GM12864 (cell line): ENCODE results near the gene NPPB.

ENCODE experiments used
- DNase-seq: peaks from one replicate; pipeline ENCODE4 v3.0.0-alpha.2; 2011; ENCODE audit warnings: low read depth
- H3K4me3 ChIP-seq: 2 replicates; pipeline ENCODE4 v1.5.1; 2011; ENCODE audit warnings: mild to moderate bottlenecking, low read depth, low read length, control low read depth
- CTCF ChIP-seq: IDR thresholded peaks from 2 replicates; pipeline ENCODE4 v1.5.1; 2011; ENCODE audit warnings: low read depth, mild to moderate bottlenecking, moderate library complexity, low read length, control low read depth, inconsistent platforms; ENCODE audit errors: missing control alignments

Gene NPPB

GRCh38 chr1:11838349-11839272, 20.1 kb downstream of the NPPB start:
- peak; percentile 99 for TF ChIP-seq CTCF
- DNase-seq, result no peak

GRCh38 chr1:11837767-11838348, 20.9 kb downstream of the NPPB start:
- no peak overlapping the region for H3K4me3 ChIP-seq
- TF ChIP-seq CTCF, result no peak
- no peak for DNase-seq

More at GRCh38 chr1:11838349-11839272, 20.1 kb downstream of the NPPB start:
- no peak overlapping the region for H3K4me3 ChIP-seq

DNA sequence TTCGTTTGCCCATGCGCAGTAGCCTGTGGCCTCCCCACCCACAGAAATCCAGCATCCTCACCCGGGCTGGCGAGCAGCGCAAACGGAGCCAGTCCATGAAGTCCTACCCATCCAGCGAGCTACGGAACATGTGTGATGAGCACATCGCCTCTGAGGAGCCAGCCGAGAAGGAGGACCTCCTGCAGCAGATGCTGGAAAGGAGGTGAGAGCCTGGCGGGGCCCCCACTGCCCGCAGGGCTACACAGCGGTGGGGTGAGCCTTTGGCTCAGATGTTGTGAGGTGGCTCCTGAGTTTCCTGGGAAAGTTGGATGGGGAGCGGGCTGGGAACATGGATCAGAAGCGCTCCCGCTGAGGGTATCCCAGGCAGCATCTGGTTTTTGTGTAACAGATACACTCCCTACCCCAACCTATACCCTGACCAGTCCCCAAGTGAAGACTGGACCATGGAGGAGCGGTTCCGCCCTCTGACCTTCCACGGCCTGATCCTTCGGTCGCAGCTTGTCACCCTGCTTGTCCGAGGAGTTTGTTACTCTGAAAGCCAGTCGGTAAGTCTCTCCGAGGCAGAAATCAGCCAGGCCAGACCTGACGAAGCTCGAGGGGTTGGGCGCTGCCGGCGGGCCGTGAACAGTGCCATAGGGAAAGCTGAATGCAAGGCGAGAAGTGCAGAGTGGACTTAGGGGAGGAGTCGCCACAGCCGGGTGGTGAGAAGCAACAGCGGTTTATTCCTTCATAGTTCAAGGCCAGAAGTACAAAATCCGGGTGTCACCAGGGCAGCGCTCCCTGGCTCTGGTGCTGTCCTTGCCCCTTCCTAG, 21.6 kb downstream of the NPPB start:
- TF ChIP-seq CTCF, result no peak
- no peak for DNase-seq

DNA sequence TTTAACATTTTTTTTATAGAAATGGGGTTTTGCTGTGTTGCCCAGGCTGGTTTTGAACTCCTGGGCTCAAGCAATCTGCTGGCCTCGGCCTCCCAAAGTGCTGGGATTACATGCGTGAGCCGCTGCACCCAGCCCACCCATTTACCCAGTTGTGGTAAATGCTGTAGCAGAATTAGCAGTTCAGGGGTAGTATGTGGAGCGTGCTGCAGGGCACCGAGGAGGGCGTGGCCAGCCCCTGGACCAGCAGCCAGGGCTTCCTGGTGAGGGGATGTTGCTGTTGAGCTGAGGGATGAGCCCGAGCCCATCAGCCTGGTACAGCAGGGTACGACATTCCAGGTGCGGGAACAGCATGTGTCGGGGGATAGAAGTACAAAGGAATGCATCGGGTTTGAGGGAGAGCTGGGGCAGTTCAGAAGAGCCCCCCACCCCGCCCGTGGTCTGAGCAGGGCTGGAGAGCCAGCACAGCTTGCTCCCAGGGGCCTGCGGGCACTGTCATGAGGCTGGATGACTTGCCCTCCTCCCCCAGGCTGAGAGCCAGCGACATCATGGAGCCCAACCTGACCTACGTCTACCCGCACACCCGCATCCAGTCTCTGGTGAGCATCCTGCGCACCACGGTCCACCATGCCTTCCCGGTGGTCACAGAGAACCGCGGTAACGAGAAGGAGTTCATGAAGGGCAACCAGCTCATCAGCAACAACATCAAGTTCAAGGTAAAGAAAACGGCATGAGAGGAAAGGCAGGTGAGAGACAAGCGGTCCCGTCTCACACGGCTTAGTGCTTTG, 23.1 kb downstream of the NPPB start:
- no peak overlapping the region for H3K4me3 ChIP-seq
- TF ChIP-seq CTCF, result no peak
- no peak for DNase-seq

More for the DNA sequence above, 21.6 kb downstream of the NPPB start:
- no peak overlapping the region for H3K4me3 ChIP-seq

GRCh38 chr1:11833900-11834299, 24.8 kb downstream of the NPPB start:
- H3K4me3 ChIP-seq, result no peak overlapping the region
- DNase-seq, result no peak
- no peak for TF ChIP-seq CTCF

DNA sequence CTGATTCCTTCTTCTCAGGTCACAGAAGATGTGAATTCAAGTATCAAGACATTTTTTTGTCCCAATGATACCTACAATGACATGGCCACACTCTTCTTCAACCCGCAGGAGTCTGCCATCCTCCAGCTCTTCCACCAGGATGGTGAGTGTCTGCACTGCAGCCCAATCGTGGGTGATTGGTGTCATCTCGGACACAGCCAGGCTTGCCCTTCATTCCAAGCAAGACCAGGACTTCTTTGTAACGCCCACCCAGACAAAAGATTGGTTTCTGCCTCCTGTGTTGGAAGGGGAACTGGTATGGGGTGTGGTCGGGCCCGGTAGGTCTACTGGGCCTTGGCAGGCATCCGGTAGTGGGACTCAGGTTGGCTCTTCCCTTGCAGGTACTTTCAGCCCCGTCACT, 25.2 kb downstream of the NPPB start:
- no peak for TF ChIP-seq CTCF
- H3K4me3 ChIP-seq, result no peak overlapping the region
- DNase-seq, result no peak
